Upper lobe of left lung (tissue), 4 donors: ENCODE data around the gene PDLIM4.

Experiments
- CTCF ChIP-seq, 6 experiments: fragments of 450-650 bp in 4 of 6; fragments of 200-600 bp in 2 of 6; sonication (generic) in 2 of 6; IDR thresholded peaks; one replicate each; pipeline ENCODE4 v1.5.1; 2016 to 2019; ENCODE audit warnings: antibody characterized with exemption in 6 of 6
- EP300 ChIP-seq, 4 donors: sonication (generic); formaldehyde crosslinking; IDR thresholded peaks; one replicate each; pipeline ENCODE4 v1.5.1; 2017; ENCODE audit warnings: antibody characterized with exemption in 4 of 4, control low read depth in 2 of 4
- POLR2A ChIP-seq, 4 donors: fragments of 450-650 bp; IDR thresholded peaks; one replicate each; pipeline ENCODE4 v1.5.1; 2016 to 2017; ENCODE audit warnings: antibody characterized with exemption in 4 of 4, mild to moderate bottlenecking in 2 of 4
- POLR2AphosphoS5 ChIP-seq, 2 donors: sonication (generic); formaldehyde crosslinking; IDR thresholded peaks; one replicate each; pipeline ENCODE4 v1.5.1; 2017; ENCODE audit warnings: antibody characterized with exemption in 2 of 2

DNA sequence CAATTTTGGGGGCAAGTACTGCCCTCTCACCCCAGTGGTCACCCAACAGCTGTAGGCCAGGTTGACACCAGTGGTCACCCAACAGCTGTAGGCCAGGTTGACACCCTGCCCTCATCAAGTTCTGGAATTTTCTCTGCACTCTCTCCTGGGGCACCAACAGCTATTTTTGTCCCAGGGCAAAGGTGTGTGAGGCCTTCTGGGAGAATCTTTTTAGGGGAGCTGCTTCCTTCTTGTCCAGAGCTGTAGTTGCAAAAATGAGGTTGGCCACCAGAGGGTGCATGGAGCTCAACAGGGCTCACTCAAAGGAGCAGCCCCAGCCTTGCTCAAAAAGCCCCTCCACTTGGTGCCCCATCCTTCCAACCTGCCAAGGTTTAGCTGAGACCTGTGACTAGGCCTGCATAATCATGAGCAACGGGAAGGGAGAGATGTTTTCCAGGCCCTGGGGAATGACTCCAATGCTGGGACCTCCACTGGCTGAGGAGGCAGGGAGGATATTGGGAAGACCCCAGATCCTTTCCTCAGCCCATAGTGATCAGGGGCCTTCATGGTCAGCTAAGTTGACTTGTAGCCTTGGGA lies 19.2 kb upstream of the PDLIM4 start:
- no peak for TF ChIP-seq POLR2A (IDR thresholded peaks at IDR 0.05)
- TF ChIP-seq CTCF (IDR thresholded peaks at IDR 0.05), result peak; percentile 61 to 78 (median 66)
- no peak for TF ChIP-seq EP300 (IDR thresholded peaks at IDR 0.05)
- no peak for TF ChIP-seq POLR2AphosphoS5 (IDR thresholded peaks at IDR 0.05)
